Measurements from ENCODE around the gene SPAG6.

Gene SPAG6

DNA sequence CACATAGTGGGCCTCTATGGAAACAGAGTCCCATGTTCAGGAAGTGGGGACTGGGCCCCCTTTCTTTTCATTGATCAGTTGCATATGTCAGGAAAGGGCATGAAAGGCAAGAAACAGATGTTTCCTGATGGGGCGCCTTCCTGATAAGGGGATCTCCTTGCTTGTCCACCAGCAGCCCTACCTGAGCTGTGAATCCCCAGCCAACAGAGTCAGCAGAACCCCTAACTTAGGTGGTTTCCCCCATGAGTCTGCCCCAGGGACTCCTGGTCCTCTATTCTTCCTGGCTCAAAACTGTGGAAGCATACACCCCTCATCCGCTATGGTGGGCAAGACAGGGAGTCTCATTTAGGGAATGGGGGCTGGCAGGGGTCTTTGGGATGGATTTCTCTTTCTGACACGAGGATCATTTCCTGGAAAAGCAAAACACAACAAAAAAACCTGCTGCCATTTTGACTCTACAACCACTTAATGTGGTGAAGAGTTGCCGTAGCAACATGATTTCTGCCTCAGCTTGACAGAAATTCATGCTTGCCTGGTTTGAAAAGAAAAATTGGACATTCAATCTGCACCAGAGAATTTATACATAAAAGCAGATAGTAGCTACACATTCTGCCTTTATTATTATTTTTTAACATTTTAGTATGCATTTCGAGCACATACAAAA, 119.8 kb downstream of the SPAG6 start:
- no peak for DNase-seq

DNA sequence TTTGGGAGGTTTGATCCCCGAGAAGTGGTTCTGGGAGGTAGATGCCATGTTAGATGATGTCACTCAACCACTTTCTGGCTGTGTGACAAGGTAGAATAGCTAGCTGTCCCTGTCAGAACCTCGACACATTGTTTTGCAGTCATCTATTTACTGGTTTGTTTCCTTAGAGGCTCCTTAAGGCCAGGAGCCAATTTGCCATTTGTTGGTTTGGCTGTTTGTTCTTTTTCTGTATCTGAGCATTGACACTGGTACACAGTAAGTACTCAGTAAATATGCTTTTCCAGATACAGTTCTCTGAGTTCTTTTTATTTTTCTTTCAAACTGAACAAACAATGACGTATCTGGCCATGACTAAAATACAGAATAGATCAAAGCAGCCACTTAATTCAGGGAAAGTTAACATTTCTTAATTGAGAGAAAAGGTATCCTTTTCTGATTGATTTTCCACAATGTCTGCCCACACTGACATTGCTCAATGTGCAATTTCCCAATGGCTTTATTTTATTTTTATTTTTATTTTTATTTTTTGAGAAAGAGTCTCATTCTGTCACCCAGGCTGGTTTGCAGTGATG, 121.6 kb downstream of the SPAG6 start:
- no peak for DNase-seq

Measured in NCI-H187 (cell line).